Thoracic aorta (tissue), 2 donors: ENCODE results near the gene TBC1D8. TPM values are rescaled to one million over a fixed set of nuclear protein-coding genes. Genes with fewer than 3 reads are reported as not detected.

Experiments
- ATAC-seq: fragments of 150-250 bp; one replicate; pipeline ENCODE4 v1.8.0; 2017; ENCODE audit warnings: low read depth; ENCODE audit not compliant: insufficient number of reproducible peaks, low FRiP score
- DNase-seq: peaks from one replicate; pipeline ENCODE4 v3.0.0-alpha.2; 2020; ENCODE audit warnings: low spot score
- H3K27ac ChIP-seq, 2 donors: fragments of 200-600 bp; sonication (generic); 1 replicate in 1 of 2; 2 replicates in 1 of 2; pipeline ENCODE4 v1.5.1; 2016; ENCODE audit warnings: mild to moderate bottlenecking in 2 of 2, moderate library complexity in 2 of 2
- H3K27me3 ChIP-seq: fragments of 200-600 bp; sonication (generic); replicated peaks from 2 replicates; pipeline ENCODE4 v1.6.0; 2016; ENCODE audit warnings: mild to moderate bottlenecking; ENCODE audit not compliant: insufficient read depth
- H3K36me3 ChIP-seq: fragments of 200-600 bp; sonication (generic); one replicate; pipeline ENCODE4 v1.5.1; 2016
- H3K4me1 ChIP-seq, 2 donors: fragments of 200-600 bp; sonication (generic); 1 replicate in 1 of 2; 2 replicates in 1 of 2; pipeline versions ENCODE4 v1.5.1 to v1.6.0; 2016; ENCODE audit warnings: low read depth in 2 of 2, mild to moderate bottlenecking in 1 of 2; ENCODE audit not compliant: control insufficient read depth in 1 of 2
- H3K4me3 ChIP-seq: fragments of 200-600 bp; sonication (generic); 2 replicates; pipeline ENCODE4 v1.5.1; 2016; ENCODE audit warnings: mild to moderate bottlenecking
- H3K9me3 ChIP-seq: fragments of 200-600 bp; sonication (generic); 2 replicates; pipeline ENCODE4 v1.5.1; 2016
- CTCF ChIP-seq: fragments of 200-600 bp; sonication (generic); IDR thresholded peaks from one replicate; pipeline ENCODE4 v1.5.1; 2019; ENCODE audit warnings: antibody characterized with exemption
- total RNA-seq, 2 donors: library from RNA; depleted of rRNA; stranded (reverse); fragments of >200 nt; gene quantifications; one replicate each; pipeline versions ENCODE4 v1.1.0 to v1.2.3, GENCODE V29; 2016

TBC1D8 gene
- total RNA-seq, 2 donors from 2014 or later = 47.4 to 62.0 TPM

- no peak for ATAC-seq
These were observed 163.6 kb downstream of the TBC1D8 start for GRCh38 chr2:100987536-100987935.

GRCh38 chr2:100986157-100986556, 165.0 kb downstream of the TBC1D8 start:
- Histone ChIP-seq H3K27me3 (no peaks in the 10 kb centered on the region), H3K36me3 (peaks cover 15% of the 10 kb centered on the region), H3K4me3 (no peak overlapping the region), H3K9me3 (no peaks in the 10 kb centered on the region), H3K4me1 (peaks cover 9 to 15% of the 10 kb centered on the region in 2 donors), H3K27ac (no peak overlapping the region)
- ATAC-seq = no peak
- no peak for DNase-seq
- TF ChIP-seq CTCF = no peak

More at GRCh38 chr2:100987536-100987935, 163.6 kb downstream of the TBC1D8 start:
- Histone ChIP-seq H3K4me1 (peaks cover 9 to 15% of the 10 kb centered on the region in 2 donors), H3K9me3 (no peaks in the 10 kb centered on the region), H3K27ac (no peak overlapping the region), H3K36me3 (peaks cover 10% of the 10 kb centered on the region), H3K27me3 (no peaks in the 10 kb centered on the region), H3K4me3 (no peak overlapping the region)
- TF ChIP-seq CTCF = no peak
- no peak for DNase-seq

GRCh38 chr2:100984892-100985307, 166.3 kb downstream of the TBC1D8 start:
- ATAC-seq (peak; percentile 50), DNase-seq (peak; percentile 23)
- Histone ChIP-seq H3K9me3 (no peaks in the 10 kb centered on the region), H3K36me3 (peaks cover 8% of the 10 kb centered on the region), H3K27ac (peak overlapping the region in 1 of 2 donors; percentile 48), H3K27me3 (no peaks in the 10 kb centered on the region), H3K4me1 (peaks cover 9 to 15% of the 10 kb centered on the region in 2 donors), H3K4me3 (no peak overlapping the region)
- TF ChIP-seq CTCF = peak; percentile 93

GRCh38 chr2:100983684-100984310, 167.4 kb downstream of the TBC1D8 start:
- peaks cover 8% of the 10 kb centered on the region for H3K36me3 ChIP-seq
- H3K27ac ChIP-seq = peak overlapping the region; percentile 48 to 65
- peaks cover 12 to 23% of the 10 kb centered on the region in 2 donors for H3K4me1 ChIP-seq
- no peak overlapping the region for H3K4me3 ChIP-seq
- no peak for ATAC-seq
- no peak for DNase-seq
- no peaks in the 10 kb centered on the region for H3K27me3 ChIP-seq
- H3K9me3 ChIP-seq = no peaks in the 10 kb centered on the region
- TF ChIP-seq CTCF = peak; percentile 34

- Histone ChIP-seq H3K36me3 (peaks cover 8% of the 10 kb centered on the region), H3K9me3 (no peaks in the 10 kb centered on the region), H3K4me3 (no peak overlapping the region), H3K27ac (peak overlapping the region; percentile 48 to 65), H3K27me3 (no peaks in the 10 kb centered on the region), H3K4me1 (peaks cover 12 to 25% of the 10 kb centered on the region in 2 donors)
- no peak for TF ChIP-seq CTCF
- DNase-seq (no peak), ATAC-seq (no peak)
These were observed 168.0 kb downstream of the TBC1D8 start for GRCh38 chr2:100983201-100983600.
